GM18873 (cell line): Measurements from ENCODE around the gene LILRB2.
"Not testable (repeated sequence)": the region's sequence is repeated elsewhere in the genome, so short reads cannot be mapped to it uniquely, and the experiment has no call there.

ENCODE experiments used
- ATAC-seq: cut with Tn5 transposase; IDR thresholded peaks from one replicate; pipeline ENCODE4 v1.9.1; 2021; ENCODE audit warnings: mild to moderate bottlenecking, moderate library complexity, moderate number of reproducible peaks; ENCODE audit not compliant: unreplicated experiment, low FRiP score

Gene LILRB2

GRCh38 chr19:54245936-54246335, 35.0 kb downstream of the LILRB2 start:
- ATAC-seq, result no peak

- ATAC-seq, result not testable (repeated sequence)
Measured at GRCh38 chr19:54243809-54244208, 37.1 kb downstream of the LILRB2 start.

GRCh38 chr19:54242646-54243045, 38.3 kb downstream of the LILRB2 start, which contains the start of gene LILRA6:
Gene LILRA6, minus strand, starts transcription at chr19:54242790.
- ATAC-seq, result not testable (repeated sequence)

- not testable (repeated sequence) for ATAC-seq
Measured at GRCh38 chr19:54242234-54242633, 38.7 kb downstream of the LILRB2 start.

GRCh38 chr19:54240372-54241336, 40.3 kb downstream of the LILRB2 start:
- ATAC-seq, result not testable (repeated sequence)

GRCh38 chr19:54239491-54240371, 41.2 kb downstream of the LILRB2 start:
- not testable (repeated sequence) for ATAC-seq

- no peak for ATAC-seq
Measured at GRCh38 chr19:54233941-54234340, 47.0 kb downstream of the LILRB2 start.

- no peak for ATAC-seq
Measured at GRCh38 chr19:54231077-54231931, 49.6 kb downstream of the LILRB2 start.

- ATAC-seq, result no peak
Measured at GRCh38 chr19:54230031-54230430, 50.9 kb downstream of the LILRB2 start.

- no peak for ATAC-seq
Measured at GRCh38 chr19:54229146-54229545, 51.8 kb downstream of the LILRB2 start.

- ATAC-seq, result not testable (repeated sequence)
Measured at GRCh38 chr19:54224619-54225018, 56.3 kb downstream of the LILRB2 start.

GRCh38 chr19:54223937-54224281, 57.0 kb downstream of the LILRB2 start:
- not testable (repeated sequence) for ATAC-seq
